ENCODE data around the gene YPEL3. TPM values are rescaled to one million over a fixed set of nuclear protein-coding genes. Genes with fewer than 3 reads are reported as not detected.
"Not testable (repeated sequence)": the region's sequence is repeated elsewhere in the genome, so short reads cannot be mapped to it uniquely, and the experiment has no call there.

YPEL3 gene
- total RNA-seq, 1 experiment from 2014 or later: 23.1 TPM

GRCh38 chr16:30117768-30118167 is 21.8 kb upstream of the YPEL3 start:
- no peak for DNase-seq (ENCODE audit: low read depth)

DNA sequence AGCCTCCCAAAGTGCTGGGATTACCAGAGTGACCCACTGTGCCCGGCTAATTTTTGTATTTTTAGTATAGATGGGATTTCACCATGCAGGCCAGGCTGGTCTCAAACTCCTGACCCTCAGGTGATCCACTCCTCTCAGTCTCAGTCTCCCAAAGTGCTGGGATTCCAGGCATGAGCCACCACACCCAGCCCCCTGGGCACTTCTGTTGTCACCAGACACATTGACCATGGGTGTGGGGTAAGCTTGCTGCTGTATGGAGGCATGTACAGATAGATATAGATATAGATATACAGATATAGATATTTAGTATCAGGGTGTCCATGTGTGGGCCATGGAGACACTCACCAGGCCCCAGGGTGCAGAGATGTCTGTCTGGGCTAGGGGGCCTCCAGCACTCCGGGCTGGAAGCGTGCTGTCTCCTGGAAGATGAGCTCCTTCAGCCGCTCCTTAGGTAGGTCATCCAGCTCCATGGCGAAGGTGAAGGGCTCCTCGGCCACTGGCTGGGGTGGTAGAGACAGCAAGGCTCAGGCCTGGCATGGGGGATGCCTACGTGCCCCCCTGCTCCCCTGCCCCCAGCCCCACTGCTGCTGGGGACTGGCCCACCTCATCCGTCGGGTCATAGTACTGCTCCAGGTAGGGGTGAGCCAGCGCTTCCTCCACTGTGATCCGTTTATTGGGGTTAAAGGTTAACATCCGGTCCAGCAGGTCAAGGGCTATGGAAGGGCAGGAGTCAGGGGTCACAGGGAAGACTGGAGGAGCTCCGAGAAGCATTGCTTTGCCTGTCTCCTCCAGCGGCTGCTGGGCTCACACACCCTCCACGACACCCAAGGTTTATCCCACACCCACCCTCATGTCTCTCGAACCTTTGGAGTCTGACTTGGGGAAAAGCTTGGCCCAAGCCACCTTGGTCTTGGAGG is 20.5 kb upstream of the YPEL3 start:
- no peak for DNase-seq (ENCODE audit: low read depth)

DNA sequence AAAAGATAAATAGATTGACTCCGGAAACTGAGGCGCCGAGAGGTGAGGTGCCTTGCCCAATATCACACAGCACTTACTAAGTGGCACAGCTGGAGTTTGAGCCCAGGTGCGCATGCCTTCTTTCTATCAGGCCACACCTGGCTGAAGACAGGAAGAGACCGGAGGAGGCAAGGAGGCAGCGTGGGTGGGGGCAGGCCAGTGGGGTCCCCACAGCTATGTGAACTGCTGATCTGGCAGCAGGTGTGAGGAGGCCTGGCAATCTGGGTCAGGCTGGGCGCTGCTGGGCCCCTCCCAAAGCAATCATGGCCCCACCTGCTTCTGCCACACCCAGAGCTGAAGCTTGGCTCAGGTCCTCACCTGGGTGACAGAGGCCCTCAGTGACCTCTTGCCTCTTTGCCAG is 19.2 kb upstream of the YPEL3 start:
- no peak for DNase-seq (ENCODE audit: low read depth)

GRCh38 chr16:30114833-30115232 is 18.8 kb upstream of the YPEL3 start:
- DNase-seq (ENCODE audit: low read depth): not testable (repeated sequence)

DNA sequence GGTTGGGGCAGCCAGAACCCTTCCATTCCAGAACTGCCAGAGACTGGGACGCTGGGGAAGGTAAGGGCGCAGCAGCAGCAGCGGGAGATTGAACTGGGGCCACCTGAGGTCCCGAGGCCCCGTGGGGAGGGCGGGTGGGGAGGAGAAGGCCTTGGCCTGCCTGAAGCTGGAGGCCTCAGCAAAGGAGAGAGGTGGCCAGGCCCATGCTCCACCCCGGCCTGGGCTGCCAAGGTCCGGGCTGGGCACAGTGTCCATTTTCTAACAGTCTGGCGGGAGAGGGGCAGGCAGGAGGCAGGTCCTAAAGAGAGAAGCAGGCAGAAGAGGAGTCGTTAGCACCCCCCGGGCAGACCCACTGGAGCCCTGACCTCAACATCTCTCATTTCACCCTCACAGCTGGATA is 18.4 kb upstream of the YPEL3 start:
- DNase-seq (ENCODE audit: low read depth): no peak

GRCh38 chr16:30113711-30114333 is 17.8 kb upstream of the YPEL3 start:
- DNase-seq (ENCODE audit: low read depth): peak; percentile 59

DNA sequence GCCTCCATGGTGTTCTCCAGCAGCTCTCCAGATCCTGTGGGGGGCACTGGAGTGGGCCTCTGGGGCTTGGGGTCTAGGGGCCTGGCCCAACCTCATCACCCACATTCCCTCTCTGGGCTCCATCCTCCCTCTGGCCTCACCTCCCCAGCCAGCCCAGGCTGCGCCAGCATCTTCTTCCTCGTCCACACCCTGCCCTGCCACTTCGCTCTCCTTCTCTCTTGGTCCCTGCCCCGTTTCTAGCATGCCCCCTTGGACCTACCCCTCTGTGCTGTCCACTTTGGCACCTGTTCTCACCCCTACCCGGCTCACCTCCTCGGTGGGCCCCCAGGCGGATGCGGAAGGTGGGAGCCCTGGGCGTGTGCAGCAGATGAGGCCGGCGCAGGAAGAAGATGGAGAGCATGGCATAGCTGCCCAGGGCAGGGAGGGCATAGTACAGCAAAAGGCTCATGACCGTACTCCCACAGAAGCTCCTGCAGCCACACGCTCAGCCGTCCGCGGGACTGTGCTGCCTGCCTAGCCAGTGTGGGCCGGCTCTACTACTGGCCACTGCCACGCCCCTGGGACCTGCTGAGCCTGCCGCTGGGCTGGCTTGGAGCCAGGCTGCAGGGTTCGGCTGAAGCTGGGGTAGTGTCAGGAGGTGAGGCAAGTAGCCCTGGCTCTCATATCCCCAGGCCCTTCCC is 17.2 kb upstream of the YPEL3 start, which contains the start of gene GDPD3:
Gene GDPD3 (minus strand): TSS at position 507 of the 680 bp plus-strand sequence. CDS start 59 bp downstream, at position 448.
- peak; percentile 51 for DNase-seq (ENCODE audit: low read depth)

DNA sequence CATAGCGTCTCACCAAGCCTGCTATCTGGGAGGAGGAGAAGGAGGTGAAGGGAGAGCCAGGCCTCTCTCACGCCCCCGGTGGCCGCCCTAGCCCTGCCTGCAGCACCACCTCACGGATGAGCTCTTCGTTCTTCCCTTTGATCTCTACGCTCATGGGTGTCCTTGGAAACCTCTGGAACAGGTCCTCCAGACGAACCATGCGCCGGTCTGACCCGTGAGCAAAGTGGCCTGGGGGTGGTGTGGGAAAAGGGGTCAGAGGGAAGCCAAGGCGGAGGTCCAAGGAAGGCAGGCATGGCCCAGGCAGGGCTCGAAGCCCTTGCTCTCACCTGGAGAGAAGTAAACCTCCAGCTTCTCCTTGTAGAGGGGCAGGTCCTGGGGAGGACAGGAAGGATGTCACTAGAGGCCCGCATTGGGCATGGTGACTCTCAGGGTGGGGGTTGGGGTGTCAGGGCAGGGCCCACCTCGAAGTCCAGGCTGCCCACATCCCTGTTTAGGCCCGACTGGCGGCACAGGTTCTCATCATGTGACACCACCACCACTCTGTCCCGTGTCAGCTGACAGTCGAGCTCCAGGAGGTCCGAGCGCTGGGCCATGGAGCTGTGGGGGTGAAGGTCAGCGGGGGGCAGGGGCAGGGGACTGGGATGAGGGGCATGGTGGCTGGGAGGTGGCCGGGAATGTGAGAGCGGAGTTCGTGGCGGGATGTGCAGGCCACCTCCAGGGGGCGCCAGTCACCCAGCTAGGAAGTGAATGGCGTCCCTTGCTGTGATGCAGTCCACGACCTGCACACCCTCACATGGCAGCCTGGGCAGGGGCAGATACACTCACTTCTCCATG is 16.4 kb upstream of the YPEL3 start:
- DNase-seq (ENCODE audit: low read depth): no peak

- DNase-seq (ENCODE audit: low read depth): no peak
Observed at GRCh38 chr16:30110661-30111060, 14.6 kb upstream of the YPEL3 start.

DNA sequence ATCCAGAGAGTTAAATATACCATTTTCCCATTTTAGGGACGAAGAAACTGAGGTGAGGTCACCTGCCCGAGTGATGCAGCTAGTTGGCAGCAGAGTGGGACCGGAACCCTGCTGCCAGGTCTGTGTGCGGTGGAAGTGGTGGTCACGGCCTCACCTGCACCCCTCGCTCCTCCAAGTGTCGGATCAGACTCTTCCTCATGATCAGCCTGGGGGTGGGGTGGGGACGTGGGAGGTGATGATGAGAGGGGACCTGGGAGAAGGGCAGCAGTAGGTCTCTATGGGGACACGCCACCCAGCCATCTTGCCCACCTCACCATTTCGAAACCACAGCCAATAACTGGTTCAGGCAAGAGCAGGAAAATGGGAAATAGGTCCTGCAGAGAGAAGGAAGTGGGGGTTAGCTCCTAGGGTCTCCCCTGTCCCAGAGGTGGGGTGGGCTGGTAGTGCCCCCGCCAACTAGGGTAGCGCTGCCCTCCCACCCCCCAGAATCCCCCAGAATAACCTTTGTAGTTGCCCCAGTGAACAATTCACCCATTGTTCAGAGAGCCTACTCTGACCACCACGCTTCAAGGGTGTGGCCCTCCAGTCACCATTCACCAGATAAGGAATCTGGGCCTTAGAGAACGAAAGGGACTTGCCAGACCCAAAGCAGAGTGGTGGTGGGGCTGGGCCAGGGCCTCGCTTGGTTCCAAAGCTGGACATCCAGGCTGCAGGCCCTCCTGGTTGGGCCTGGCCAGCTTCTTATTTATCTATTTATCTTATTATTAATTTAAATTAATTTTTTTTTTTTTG is 12.2 kb upstream of the YPEL3 start:
- no peak for DNase-seq (ENCODE audit: low read depth)

- no peak for DNase-seq (ENCODE audit: low read depth)
Observed at GRCh38 chr16:30104492-30104891, 8.5 kb upstream of the YPEL3 start.

- DNase-seq (ENCODE audit: low read depth): no peak
Observed at GRCh38 chr16:30104090-30104489, 8.1 kb upstream of the YPEL3 start.

DNA sequence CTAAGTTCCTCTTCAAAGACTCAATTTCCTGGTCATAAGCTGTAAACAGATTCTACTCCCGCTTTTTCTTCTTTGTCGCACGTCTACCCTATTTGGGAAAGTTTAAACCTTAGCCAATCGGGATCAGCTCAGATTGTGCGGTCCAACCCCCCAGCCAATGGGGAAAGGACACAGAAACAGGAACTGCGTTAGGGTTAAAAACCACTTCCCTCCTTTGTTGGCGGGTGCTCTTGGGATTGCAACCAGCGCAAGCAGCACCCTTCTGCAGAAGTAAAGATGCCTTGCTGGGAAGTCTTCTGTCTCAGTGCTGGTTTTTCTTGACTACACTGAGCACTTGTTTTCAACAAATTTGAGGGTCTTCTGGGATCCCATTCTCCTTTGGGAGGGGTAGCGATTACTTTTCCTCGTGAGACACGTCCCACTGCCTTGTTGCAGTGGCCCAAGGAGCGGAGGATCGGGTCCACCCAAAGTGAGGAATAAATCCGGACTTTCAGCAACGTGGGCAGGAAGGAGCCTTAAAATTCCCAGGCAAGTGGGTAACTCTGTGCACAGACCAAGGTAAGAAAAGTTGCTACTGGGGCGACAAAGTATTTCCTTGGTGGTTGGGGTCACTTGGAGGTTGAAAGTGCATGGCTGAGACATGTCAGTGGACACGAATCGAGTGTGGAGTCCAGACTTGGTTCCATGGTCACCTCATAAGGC is 1.0 kb upstream of the YPEL3 start:
- no peak for DNase-seq (ENCODE audit: low read depth)

DNA sequence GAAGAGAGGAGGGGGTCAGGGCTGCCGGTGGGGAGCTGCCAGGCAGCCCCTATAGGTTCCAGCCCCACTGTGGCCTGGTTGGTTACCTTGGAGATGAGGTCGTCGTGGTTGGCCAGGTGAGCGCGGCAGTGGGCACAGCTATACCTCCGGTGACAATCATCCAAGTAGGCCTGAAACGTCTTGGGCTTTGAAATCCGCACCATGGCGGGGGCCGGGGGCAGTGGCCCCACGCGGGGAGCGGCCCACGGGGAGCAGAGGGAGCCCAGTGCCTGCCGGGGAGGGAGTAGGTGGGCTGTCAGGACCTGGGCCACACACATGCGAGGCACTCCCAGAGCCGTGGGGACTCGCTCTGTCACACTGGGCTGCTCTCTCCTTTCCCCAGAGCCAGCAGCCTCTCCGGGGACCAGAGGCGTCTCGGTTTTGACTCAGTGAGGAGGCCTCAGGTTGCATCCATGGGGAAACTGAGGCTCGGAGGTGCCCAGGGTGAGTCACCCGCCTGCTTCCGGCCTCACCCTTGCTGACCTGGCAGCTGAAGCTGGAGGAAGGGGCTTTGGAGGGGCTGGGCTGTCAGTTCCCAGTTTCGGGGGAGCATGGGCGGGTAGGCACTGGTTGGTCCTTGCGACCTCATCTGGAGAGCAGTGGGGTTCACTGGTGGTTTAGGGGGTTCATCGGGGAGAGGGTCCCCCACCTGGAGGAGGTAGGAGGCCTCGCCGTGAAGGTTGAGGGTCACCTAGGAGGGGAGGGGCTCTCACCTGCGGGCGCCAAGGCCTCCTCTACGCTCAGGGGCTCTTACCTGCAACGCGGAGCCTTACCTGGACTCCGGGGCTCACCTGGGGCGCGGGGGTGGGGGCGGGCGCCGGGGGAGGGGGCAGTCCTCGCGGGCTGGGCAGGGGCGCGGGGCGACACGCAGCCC is 591 bp downstream of the YPEL3 start:
- no peak for DNase-seq (ENCODE audit: low read depth)

DNA sequence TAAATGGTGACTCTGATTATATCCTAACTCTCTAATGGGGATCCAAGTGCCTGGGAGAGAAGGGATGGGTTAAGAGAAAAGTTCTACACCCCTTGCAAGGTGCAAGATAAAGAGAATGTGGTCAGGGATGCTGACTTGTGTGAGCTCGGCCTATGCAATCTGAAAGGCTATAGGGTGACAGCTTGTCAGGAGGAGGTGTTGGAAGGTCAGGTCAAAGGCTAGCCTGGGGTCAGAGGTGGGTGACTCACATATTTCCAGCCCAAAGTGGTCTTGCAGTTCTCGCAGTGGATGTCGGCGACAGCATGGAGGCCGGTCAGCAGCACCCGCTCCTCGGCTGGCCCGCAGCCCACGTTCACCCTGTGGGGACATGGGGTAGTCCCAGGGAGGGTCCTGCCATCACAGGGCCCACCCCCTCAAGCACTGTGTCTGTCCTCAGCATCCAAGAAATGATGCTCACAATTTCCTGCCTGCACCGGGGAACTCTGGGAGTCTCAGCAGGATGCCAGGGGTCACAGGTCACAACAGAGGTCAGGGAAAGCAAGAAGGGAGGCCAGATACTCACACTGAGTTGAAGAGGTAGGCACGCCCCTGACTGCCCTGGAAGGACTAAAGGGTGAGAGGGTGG is 1.4 kb downstream of the YPEL3 start:
- no peak for DNase-seq (ENCODE audit: low read depth)

- no peak for DNase-seq (ENCODE audit: low read depth)
Observed at GRCh38 chr16:30092373-30093010, 3.5 kb downstream of the YPEL3 start.

DNA sequence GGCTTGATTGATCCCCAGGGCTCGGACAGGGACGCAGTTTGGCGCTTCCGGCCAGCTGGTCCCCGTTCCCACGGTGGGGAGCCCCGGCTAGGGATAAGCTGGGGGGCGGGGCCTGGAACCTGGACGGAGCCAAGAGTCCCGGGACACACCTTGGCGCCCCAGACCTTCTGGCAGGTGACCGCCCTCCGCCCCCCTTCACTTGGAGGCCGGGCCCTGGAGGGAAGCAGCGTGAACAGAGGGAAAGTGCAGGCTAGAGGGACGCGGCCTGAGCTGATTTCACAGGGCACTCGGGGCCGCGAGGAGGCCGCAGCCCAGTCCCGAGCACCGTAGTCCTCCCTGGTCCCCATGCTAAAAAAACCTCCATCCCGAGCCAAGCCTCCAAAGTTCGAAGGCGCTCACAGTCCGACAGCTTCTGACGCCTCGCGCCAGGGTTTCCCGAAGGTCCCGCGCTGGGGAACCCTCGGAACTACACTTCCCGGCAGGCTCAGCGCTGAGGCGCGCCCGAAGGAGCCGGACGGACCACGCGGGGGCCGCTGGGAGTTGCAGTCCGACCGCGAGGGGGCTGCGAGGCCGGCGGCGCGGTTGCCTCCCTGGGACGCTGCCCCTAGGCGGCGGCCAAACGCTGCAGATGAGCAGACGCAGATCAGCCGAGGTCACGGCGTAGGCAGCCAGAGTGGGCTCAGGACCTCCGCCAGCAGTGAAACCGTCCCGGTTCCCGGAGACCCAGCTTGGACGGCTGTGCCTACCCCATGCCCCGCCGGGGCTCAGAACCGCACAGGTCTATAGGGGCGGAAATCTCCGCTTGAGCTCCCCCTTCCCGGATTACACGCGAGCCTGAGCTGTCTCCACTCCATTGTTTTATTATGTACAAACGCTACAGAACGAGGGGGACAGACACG is 4.3 kb downstream of the YPEL3 start, which contains the start of gene TBX6:
Gene TBX6 (minus strand): TSS at position 451 of the 899 bp plus-strand sequence. CDS start 731 bp downstream, outside the sequence.
- DNase-seq (ENCODE audit: low read depth): peak; percentile 86
